HFFc6 (cell line): Measurements from ENCODE around the gene ROCK2. TPM values are rescaled to one million over a fixed set of nuclear protein-coding genes. Genes with fewer than 3 reads are reported as not detected.

ENCODE experiments used
- DNase-seq: peaks from one replicate; pipeline ENCODE4 v3.0.0-alpha.2; 2018
- H3K27ac Mint-ChIP-seq: 2 replicates; pipeline ENCODE4 v1.8.0; 2020; ENCODE audit warnings: mild to moderate bottlenecking, mixed read lengths
- H3K27me3 Mint-ChIP-seq: 2 replicates; pipeline ENCODE4 v1.8.0; 2021; ENCODE audit warnings: mild to moderate bottlenecking, moderate library complexity, mixed read lengths; ENCODE audit not compliant: insufficient read depth
- H3K36me3 Mint-ChIP-seq: 2 replicates; pipeline ENCODE4 v1.8.0; 2021; ENCODE audit warnings: low read depth, mixed read lengths
- H3K4me1 Mint-ChIP-seq: 2 replicates; pipeline ENCODE4 v1.8.0; 2020; ENCODE audit warnings: low read depth, mixed read lengths
- H3K4me3 Mint-ChIP-seq: 2 replicates; pipeline ENCODE4 v1.8.0; 2020; ENCODE audit warnings: mild to moderate bottlenecking, moderate library complexity, mixed read lengths
- H3K9me3 Mint-ChIP-seq: 2 replicates; pipeline ENCODE4 v1.8.0; 2020; ENCODE audit warnings: mild to moderate bottlenecking, mixed read lengths
- CTCF ChIP-seq: fragments of 200-600 bp; sonication (generic); IDR thresholded peaks from 2 replicates; pipeline ENCODE4 v1.5.0; 2021; ENCODE audit warnings: antibody characterized with exemption, mild to moderate bottlenecking
- total RNA-seq, 6 experiments: library from RNA; stranded (reverse); fragmentation: NEBNext Ultra II Directional; extraction: Animal tissue kit (Norgen Biotek cat#: 25700); gene quantifications; 2 replicates in 1 of 6; 3 replicates in 5 of 6; pipeline ENCODE4 v1.2.3, GENCODE V29; 2021

Gene ROCK2
- total RNA-seq, 6 experiments from 2014 or later: 41.6 to 54.3 (median 51.7) TPM

GRCh38 chr2:11163439-11164317 lies 180.8 kb downstream of the ROCK2 start:
- TF ChIP-seq CTCF: no peak
- Mint-ChIP-seq H3K27ac (no peak overlapping the region), H3K4me3 (no peak overlapping the region), H3K9me3 (no peaks in the 10 kb centered on the region), H3K27me3 (peaks cover 2% of the 10 kb centered on the region), H3K4me1 (no peaks in the 10 kb centered on the region; the same call in 1 of the 2 replicates), H3K36me3 (no peaks in the 10 kb centered on the region; the same call in 1 of the 2 replicates)
- no peak for DNase-seq

- no peak for DNase-seq
- H3K4me3 Mint-ChIP-seq: no peak overlapping the region
- no peak for TF ChIP-seq CTCF
- no peaks in the 10 kb centered on the region; the same call in 1 of the 2 replicates for H3K36me3 Mint-ChIP-seq
- peaks cover 2% of the 10 kb centered on the region for H3K27me3 Mint-ChIP-seq
- H3K27ac Mint-ChIP-seq: no peak overlapping the region
- no peaks in the 10 kb centered on the region for H3K9me3 Mint-ChIP-seq
- no peaks in the 10 kb centered on the region for H3K4me1 Mint-ChIP-seq
These were observed 182.7 kb downstream of the ROCK2 start for GRCh38 chr2:11161747-11162146.

GRCh38 chr2:11160731-11161455 lies 183.5 kb downstream of the ROCK2 start:
- no peak overlapping the region for H3K4me3 Mint-ChIP-seq
- no peaks in the 10 kb centered on the region; the same call in 1 of the 2 replicates for H3K27me3 Mint-ChIP-seq
- H3K9me3 Mint-ChIP-seq: no peaks in the 10 kb centered on the region
- peaks cover 4% of the 10 kb centered on the region for H3K4me1 Mint-ChIP-seq
- no peak overlapping the region for H3K27ac Mint-ChIP-seq
- DNase-seq: no peak
- TF ChIP-seq CTCF: no peak
- no peaks in the 10 kb centered on the region; the same call in 1 of the 2 replicates for H3K36me3 Mint-ChIP-seq

- Mint-ChIP-seq H3K4me3 (no peak overlapping the region), H3K27me3 (no peaks in the 10 kb centered on the region; the same call in 1 of the 2 replicates), H3K27ac (no peak overlapping the region), H3K36me3 (no peaks in the 10 kb centered on the region; the same call in 1 of the 2 replicates), H3K4me1 (peaks cover 6% of the 10 kb centered on the region), H3K9me3 (no peaks in the 10 kb centered on the region)
- no peak for TF ChIP-seq CTCF
- no peak for DNase-seq
These were observed 184.2 kb downstream of the ROCK2 start for GRCh38 chr2:11160256-11160655.

GRCh38 chr2:11159574-11160170 lies 184.8 kb downstream of the ROCK2 start:
- Mint-ChIP-seq H3K9me3 (no peaks in the 10 kb centered on the region), H3K27ac (no peak overlapping the region), H3K27me3 (no peaks in the 10 kb centered on the region; the same call in 1 of the 2 replicates), H3K4me3 (no peak overlapping the region), H3K36me3 (no peaks in the 10 kb centered on the region; the same call in 1 of the 2 replicates), H3K4me1 (peaks cover 7% of the 10 kb centered on the region)
- no peak for DNase-seq
- TF ChIP-seq CTCF: no peak
